Endodermal cell (in vitro differentiated cells): ENCODE data around the gene PCGF1. TPM values are rescaled to one million over a fixed set of nuclear protein-coding genes. Genes with fewer than 3 reads are reported as not detected.

Experiments
- DNase-seq: peaks from one replicate; pipeline ENCODE4 v3.0.0-alpha.2; 2017
- H3K27ac ChIP-seq: 2 replicates; pipeline ENCODE4 v1.5.1; 2013; ENCODE audit warnings: mild to moderate bottlenecking, low read depth, low read length, moderate library complexity
- H3K27me3 ChIP-seq: 2 replicates; pipeline ENCODE4 v1.6.1; 2013; ENCODE audit warnings: mild to moderate bottlenecking, low read length, moderate library complexity; ENCODE audit not compliant: insufficient read depth, control insufficient read depth, poor library complexity, severe bottlenecking
- H3K36me3 ChIP-seq: 2 replicates; pipeline ENCODE4 v1.7.0; 2013; ENCODE audit warnings: mild to moderate bottlenecking, low read length, moderate library complexity; ENCODE audit not compliant: control insufficient read depth, insufficient read depth
- H3K4me1 ChIP-seq: one replicate; pipeline ENCODE4 v1.7.0; 2013; ENCODE audit warnings: low read length; ENCODE audit not compliant: control insufficient read depth, insufficient read depth
- H3K4me3 ChIP-seq: 2 replicates; pipeline ENCODE4 v1.5.1; 2013; ENCODE audit warnings: mild to moderate bottlenecking, low read length, moderate library complexity
- H3K9ac ChIP-seq: 2 replicates; pipeline ENCODE4 v1.6.1; 2013; ENCODE audit warnings: mild to moderate bottlenecking, low read length, moderate library complexity; ENCODE audit not compliant: poor library complexity, severe bottlenecking; ENCODE audit errors: extremely low read depth
- H3K9me3 ChIP-seq: 2 replicates; pipeline ENCODE4 v1.6.1; 2013; ENCODE audit warnings: mild to moderate bottlenecking, low read length, moderate library complexity; ENCODE audit not compliant: control insufficient read depth
- H3K27ac Mint-ChIP-seq: 2 replicates; pipeline ENCODE4 v1.8.0; 2020; ENCODE audit warnings: mixed read lengths
- H3K27me3 Mint-ChIP-seq: 2 replicates; pipeline ENCODE4 v1.8.0; 2021; ENCODE audit warnings: mild to moderate bottlenecking, mixed read lengths; ENCODE audit not compliant: insufficient read depth
- H3K36me3 Mint-ChIP-seq: 2 replicates; pipeline ENCODE4 v1.8.0; 2020; ENCODE audit warnings: low read depth, mixed read lengths
- H3K4me1 Mint-ChIP-seq: 2 replicates; pipeline ENCODE4 v1.8.0; 2020; ENCODE audit warnings: mixed read lengths
- H3K4me3 Mint-ChIP-seq: 2 replicates; pipeline ENCODE4 v1.8.0; 2020; ENCODE audit warnings: mild to moderate bottlenecking, moderate library complexity, mixed read lengths
- H3K9me3 Mint-ChIP-seq: 2 replicates; pipeline ENCODE4 v1.8.0; 2020; ENCODE audit warnings: mild to moderate bottlenecking, mixed read lengths
- CTCF ChIP-seq: fragments of 200-600 bp; sonication (generic); conservative IDR thresholded peaks from 2 replicates; pipeline ENCODE4 v1.5.0; 2021; ENCODE audit warnings: antibody characterized with exemption, mild to moderate bottlenecking
- WGBS, 2 experiments: methylation state at CpG; one replicate each; pipeline versions ENCODE4 v1.1.5 to v1.1.7; 2013; ENCODE audit warnings: missing lambda C conversion rate in 2 of 2, mixed read lengths in 1 of 2; ENCODE audit not compliant: insufficient coverage in 1 of 2, insufficient read length in 1 of 2; 5-methylcytosine and 5-hydroxymethylcytosine counted together
- total RNA-seq, 2 donors: library from RNA; stranded (reverse); fragmentation: NEBNext Ultra II Directional in 1 of 2; extraction: Animal tissue kit (Norgen Biotek cat#: 25700) in 1 of 2; gene quantifications; 2 replicates in 1 of 2; 3 replicates in 1 of 2; pipeline ENCODE4 v1.2.1, GENCODE V29; 2021

The PCGF1 gene
- total RNA-seq, 2 donors from 2014 or later: 15.5 to 21.4 TPM

DNA sequence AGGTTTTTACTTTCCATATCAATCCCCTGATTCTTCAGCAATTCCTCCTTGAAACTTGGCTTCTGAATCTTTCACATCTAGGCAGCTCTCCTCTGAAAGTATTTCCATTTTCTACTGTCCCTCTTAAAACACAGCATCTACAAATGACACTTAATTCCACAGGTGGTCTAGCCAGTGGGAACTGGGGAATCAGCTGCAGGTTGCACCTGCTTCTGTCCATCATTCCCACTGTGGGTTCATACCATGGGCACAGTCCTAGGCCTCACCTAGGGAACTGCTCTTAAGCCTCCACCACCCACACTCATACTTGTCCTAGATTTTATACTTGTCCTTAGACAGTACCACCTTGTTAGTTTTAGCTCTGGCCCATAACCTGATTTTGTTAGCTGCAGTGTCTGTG lies 44.0 kb upstream of the PCGF1 start:
- Mint-ChIP-seq H3K36me3 (peaks cover 2% of the 10 kb centered on the region), H3K27me3 (peaks cover 81% of the 10 kb centered on the region), H3K27ac (no peak overlapping the region), H3K4me1 (peaks cover 13% of the 10 kb centered on the region), H3K9me3 (no peaks in the 10 kb centered on the region), H3K4me3 (no peak overlapping the region)
- H3K36me3 ChIP-seq: no peaks in the 10 kb centered on the region
- H3K27ac ChIP-seq: no peak overlapping the region
- peak; percentile 8 for DNase-seq
- no peaks in the 10 kb centered on the region for H3K9me3 ChIP-seq
- no peak for TF ChIP-seq CTCF
- H3K4me3 ChIP-seq: no peak overlapping the region
- no peaks in the 10 kb centered on the region for H3K4me1 ChIP-seq
- H3K27me3 ChIP-seq: peaks cover 86% of the 10 kb centered on the region
- H3K9ac ChIP-seq: no peak overlapping the region

DNA sequence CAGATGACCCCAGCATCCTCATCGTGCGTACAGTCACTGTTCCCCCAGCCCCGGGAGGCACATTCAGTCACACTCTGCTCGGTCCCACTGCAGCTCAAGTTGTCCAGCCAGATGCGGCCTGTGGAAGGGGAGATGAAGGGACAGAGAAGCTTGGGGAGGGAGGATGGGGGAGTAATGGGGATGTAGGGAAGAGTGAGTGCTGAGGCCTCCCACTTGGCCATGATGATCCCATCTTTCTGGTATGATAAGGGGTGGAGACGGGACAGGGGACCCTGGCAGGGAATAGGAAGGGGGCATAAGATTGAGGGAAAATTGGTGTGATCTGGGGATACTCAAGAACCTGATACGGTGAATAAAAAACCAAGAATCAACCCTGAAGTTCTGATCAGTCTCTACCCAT lies 42.7 kb upstream of the PCGF1 start:
- no peak overlapping the region for H3K4me3 ChIP-seq
- H3K27me3 ChIP-seq: peaks cover 73% of the 10 kb centered on the region
- WGBS, 2 experiments: 90 to 97% methylated on average over 4 to 7 of the region's 7 CpGs
- H3K9ac ChIP-seq: no peak overlapping the region
- Mint-ChIP-seq H3K4me1 (peaks cover 19% of the 10 kb centered on the region), H3K27ac (no peak overlapping the region), H3K36me3 (no peaks in the 10 kb centered on the region), H3K9me3 (no peaks in the 10 kb centered on the region), H3K4me3 (no peak overlapping the region), H3K27me3 (peaks cover 75% of the 10 kb centered on the region)
- H3K27ac ChIP-seq: no peak overlapping the region
- H3K36me3 ChIP-seq: no peaks in the 10 kb centered on the region
- no peak for TF ChIP-seq CTCF
- H3K9me3 ChIP-seq: no peaks in the 10 kb centered on the region
- no peaks in the 10 kb centered on the region for H3K4me1 ChIP-seq
- peak; percentile 44 for DNase-seq

DNA sequence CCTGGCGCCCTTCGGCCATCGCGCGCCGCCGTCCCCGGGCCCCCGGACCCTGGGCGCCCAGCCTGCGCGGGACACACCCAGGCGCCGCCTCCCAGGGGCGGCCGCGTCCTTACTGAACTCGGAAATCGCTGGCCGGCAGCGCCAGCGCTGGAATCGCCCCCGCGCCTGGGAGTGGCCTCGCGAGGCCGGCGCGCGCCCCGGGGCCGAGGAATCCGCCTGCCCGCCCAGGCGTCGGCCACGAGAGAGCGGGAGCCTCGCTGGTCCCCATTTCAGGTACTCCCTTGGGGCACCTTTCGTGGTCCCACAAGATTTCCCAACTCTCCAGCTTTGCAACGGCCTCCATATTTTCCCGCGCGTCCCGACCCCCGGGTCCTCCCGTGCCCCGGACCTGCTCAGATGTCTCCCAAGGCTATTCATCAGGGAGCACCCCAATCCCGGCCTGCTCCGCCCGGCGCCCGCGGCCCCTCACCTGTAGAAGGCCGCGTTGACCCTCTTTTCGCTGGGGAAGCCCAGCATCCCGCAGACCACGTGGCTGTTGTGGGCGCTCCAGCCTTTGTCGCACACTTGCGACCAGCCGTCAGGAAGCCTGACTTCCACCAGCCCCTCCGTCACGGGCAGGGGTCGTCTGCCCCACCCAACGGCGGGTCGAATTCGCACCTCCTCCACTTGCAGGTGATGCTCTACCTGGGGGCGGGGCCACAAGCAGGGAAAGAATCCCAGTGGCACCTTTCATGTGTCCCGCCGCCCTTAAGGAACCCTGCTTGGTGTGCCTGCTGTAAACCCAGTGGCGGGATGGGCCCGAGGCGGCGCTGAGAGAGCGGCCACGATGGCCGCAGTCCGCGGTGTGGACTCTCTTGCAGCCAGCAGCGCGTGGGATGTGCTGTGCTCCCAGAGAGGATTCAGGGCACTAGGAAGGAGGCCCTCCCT lies 41.7 kb upstream of the PCGF1 start:
- no peak overlapping the region for H3K27ac ChIP-seq
- no peaks in the 10 kb centered on the region for H3K9me3 Mint-ChIP-seq
- peaks cover 19% of the 10 kb centered on the region for H3K4me1 Mint-ChIP-seq
- no peaks in the 10 kb centered on the region for H3K36me3 ChIP-seq
- no peaks in the 10 kb centered on the region for H3K4me1 ChIP-seq
- peak; percentile 92 for DNase-seq
- H3K9me3 ChIP-seq: no peaks in the 10 kb centered on the region
- peak overlapping the region; percentile 73 for H3K4me3 ChIP-seq
- no peak for TF ChIP-seq CTCF
- WGBS, 2 experiments: 4 to 18% methylated on average over 28 to 85 of the region's 85 CpGs
- peaks cover 66% of the 10 kb centered on the region for H3K27me3 ChIP-seq
- peak overlapping the region; percentile 48 for H3K9ac ChIP-seq
- H3K4me3 Mint-ChIP-seq: peak overlapping the region; percentile 52
- no peak overlapping the region for H3K27ac Mint-ChIP-seq
- H3K27me3 Mint-ChIP-seq: peaks cover 68% of the 10 kb centered on the region
- no peaks in the 10 kb centered on the region for H3K36me3 Mint-ChIP-seq
